ENCODE results near the gene ZSCAN26.

Gene ZSCAN26

DNA sequence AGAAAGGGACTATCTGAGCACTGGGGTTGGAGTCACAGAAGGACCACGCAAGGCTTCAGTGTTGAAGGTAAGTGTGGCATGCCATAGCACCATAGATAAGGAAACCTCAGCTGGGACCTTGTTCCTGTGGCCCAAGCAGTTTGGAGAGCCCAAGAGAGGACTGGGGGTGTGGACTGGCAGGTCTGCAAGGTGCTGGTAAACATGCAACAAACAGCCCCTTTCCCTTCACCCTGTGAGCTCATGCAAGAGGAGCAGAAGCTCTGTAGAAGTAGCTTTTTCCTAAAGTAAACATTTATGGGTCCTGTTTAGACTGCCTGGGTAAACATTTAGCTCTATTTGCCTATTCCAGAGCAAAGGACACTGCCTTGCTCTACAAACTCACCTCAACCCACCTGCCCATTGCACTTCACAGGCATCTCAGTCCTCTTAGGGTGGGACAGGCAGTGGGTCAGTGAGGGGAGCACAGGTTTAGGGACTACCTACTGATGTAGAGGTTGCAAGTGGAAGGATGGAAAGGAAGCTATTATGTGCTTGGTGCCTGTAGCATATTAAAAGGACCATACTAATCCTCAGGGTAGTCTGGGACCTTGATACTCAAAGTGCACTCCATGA lies 57.0 kb downstream of the ZSCAN26 start:
- DNase-seq: no peak

- DNase-seq: no peak
These were observed 59.5 kb downstream of the ZSCAN26 start for GRCh38 chr6:28326371-28326948.

All from activated CD4-positive, alpha-beta T cell treated with anti-CD3 and anti-CD28 coated beads for 48 hours (primary cell).